Adrenal gland (tissue), 12 donors: ENCODE measurements around the gene JPH2. TPM values are rescaled to one million over a fixed set of nuclear protein-coding genes. Genes with fewer than 3 reads are reported as not detected.

Source experiments
- DNase-seq, 7 donors: peaks; one replicate each; pipeline ENCODE4 v3.0.0-alpha.2; 2019 to 2020
- H3K27ac ChIP-seq, 5 donors: fragments of 200-600 bp; sonication (generic) in 4 of 5; 1 replicate in 3 of 5; 2 replicates in 2 of 5; pipeline versions ENCODE4 v1.5.1 to v1.8.0; 2016 to 2020; ENCODE audit warnings: mild to moderate bottlenecking in 1 of 5
- H3K27me3 ChIP-seq: fragments of 200-600 bp; 2 replicates; pipeline ENCODE4 v1.8.0; 2021
- H3K36me3 ChIP-seq, 2 donors: fragments of 200-600 bp; replicated peaks in 1 of 2; 1 replicate in 1 of 2; 2 replicates in 1 of 2; pipeline versions ENCODE4 v1.5.1 to v1.8.0; 2018 to 2022
- H3K4me1 ChIP-seq, 2 donors: fragments of 200-600 bp; replicated peaks in 1 of 2; 1 replicate in 1 of 2; 2 replicates in 1 of 2; pipeline versions ENCODE4 v1.5.1 to v1.8.0; 2018 to 2021
- H3K4me3 ChIP-seq, 4 donors: fragments of 200-600 bp; sonication (generic) in 3 of 4; one replicate each; pipeline ENCODE4 v1.5.1; 2016 to 2018
- H3K9me3 ChIP-seq, 3 donors: fragments of 200-600 bp; sonication (generic) in 1 of 3; replicated peaks in 1 of 3; 1 replicate in 2 of 3; 2 replicates in 1 of 3; pipeline versions ENCODE4 v1.5.1 to v1.8.0; 2016 to 2021
- CTCF ChIP-seq, 6 experiments: fragments of 450-650 bp in 4 of 6; fragments of 200-600 bp in 2 of 6; sonication (generic) in 1 of 6; IDR thresholded peaks; 1 replicate in 5 of 6; 2 replicates in 1 of 6; pipeline versions ENCODE4 v1.5.1 to v1.8.0; 2016 to 2021; ENCODE audit warnings: antibody characterized with exemption in 6 of 6, mild to moderate bottlenecking in 2 of 6, moderate library complexity in 1 of 6
- POLR2A ChIP-seq, 2 donors: fragments of 450-650 bp; IDR thresholded peaks; one replicate each; pipeline ENCODE4 v1.6.1; 2017; ENCODE audit warnings: antibody characterized with exemption in 2 of 2, mild to moderate bottlenecking in 2 of 2, moderate library complexity in 1 of 2
- WGBS, 4 donors: extraction: QIAGEN DNeasy Blood & Tissue Kit in 2 of 4; methylation state at CpG; one replicate each; pipeline versions ENCODE4 v1.1.5 to v1.1.7; 2013 to 2017; 5-methylcytosine and 5-hydroxymethylcytosine counted together
- intact Hi-C, 2 donors: fragments of 100-400 bp; cut with DNase I; formaldehyde crosslinking; loops; one replicate each; pipeline versions ENCODE4 v1.14.1 to v1.15.0; 2022 to 2023
- polyA plus RNA-seq, 3 donors: library from polyadenylated mRNA; stranded (reverse); fragments of 200-250 nt in 2 of 3; fragments of 350-450 nt in 1 of 3; fragmentation: Illumina TruSeq in 1 of 3; extraction: RNeasy Lipid Tissue Mini Kit (QIAGEN cat#74804) in 1 of 3; gene quantifications; one replicate each; pipeline ENCODE4 v1.2.3, GENCODE V29; 2013 to 2014
- total RNA-seq, 9 donors: library from RNA; depleted of rRNA in 4 of 9; stranded (reverse); fragments of >200 nt in 4 of 9; fragments of 120-200 nt in 1 of 9; fragmentation: NEBNext Ultra II Directional in 1 of 9; extraction: Animal tissue kit (Norgen Biotek cat#: 25700) in 1 of 9; gene quantifications; one replicate each; pipeline versions ENCODE4 v1.1.0 to v1.2.4, GENCODE V29; 2013 to 2023
- donor health status: healthy with polysubstance abuse.
- donor health status: Bipolar disorder and iron deficiency.
- donor health status: DM: yes; HTN: yes; CAD: no.
- donor health status: DM: no; HTN: no; CAD: no.
- donor health status: DM: no; HTN: no; CAD: no.
- donor health status: DM: yes; HTN: yes; CAD: no.

The JPH2 gene
- total and polyA plus RNA-seq, 12 donors: 0.59 to 13.0 (median 3.4) TPM

DNA sequence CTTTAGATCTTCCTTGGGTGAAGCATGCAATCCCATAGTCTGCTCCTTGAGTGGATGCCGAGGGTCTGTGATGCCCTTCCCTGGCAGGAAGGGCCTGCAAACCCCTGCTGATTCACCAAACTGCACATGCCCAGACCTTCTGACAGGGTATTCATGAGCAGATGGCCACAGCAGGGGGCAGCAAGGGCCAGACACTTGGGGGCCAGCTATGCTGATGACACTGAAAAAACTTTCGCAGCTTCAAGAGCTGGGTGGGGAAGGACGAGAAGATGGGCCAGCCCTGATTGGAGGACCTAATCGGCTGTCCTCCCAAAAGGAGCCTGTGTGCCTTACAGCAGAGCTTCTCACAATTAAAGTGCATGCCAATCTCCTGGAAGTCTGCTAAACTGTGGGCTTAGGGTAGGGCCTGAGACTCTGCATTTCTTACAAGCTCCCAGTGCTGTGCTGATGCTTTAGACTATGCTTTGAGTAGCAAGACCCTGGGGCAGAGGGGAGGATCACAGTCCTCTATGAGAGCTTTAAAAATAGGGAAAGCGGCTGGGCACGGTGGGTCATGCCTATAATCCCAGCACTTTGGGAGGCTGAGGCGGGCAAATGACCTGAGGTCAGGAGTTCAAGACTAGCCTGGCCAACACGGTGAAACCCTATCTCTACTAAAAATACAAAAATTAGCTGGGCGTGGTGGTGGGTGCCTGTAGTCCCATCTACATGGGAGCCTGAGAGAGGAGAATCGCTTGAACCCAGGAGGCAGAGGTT, 44.9 kb upstream of the JPH2 start:
- no peak for DNase-seq

DNA sequence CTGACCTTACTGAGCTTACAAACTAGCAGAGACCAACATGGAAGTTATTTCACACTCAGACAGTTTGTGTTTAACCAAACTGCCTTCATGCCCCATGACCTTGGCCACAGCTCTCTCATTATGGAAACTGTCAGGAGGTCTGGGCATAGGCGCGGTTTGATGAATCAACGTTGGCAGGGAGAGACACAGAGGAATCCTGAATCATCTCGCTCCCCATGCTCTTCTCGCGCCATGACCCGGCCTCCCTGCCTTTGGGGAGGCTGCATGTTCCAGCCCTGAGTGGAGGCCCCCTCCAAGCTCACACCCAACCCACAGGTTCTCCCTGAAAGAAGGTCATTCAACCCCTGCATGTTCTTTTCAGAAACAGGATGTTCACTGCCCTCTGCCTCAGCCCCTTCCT, 44.2 kb upstream of the JPH2 start:
- no peaks in the 10 kb centered on the region for H3K4me1 ChIP-seq
- intact Hi-C loops: no loop called here
- peak in 3 of 7 donors; percentile 32 to 72 (median 51) for DNase-seq
- H3K27ac ChIP-seq: no peak overlapping the region
- H3K9me3 ChIP-seq: no peaks in the 10 kb centered on the region
- H3K36me3 ChIP-seq: no peaks in the 10 kb centered on the region
- 53 to 78% (median 71%) methylated on average over 6 to 7 of the region's 7 CpGs for WGBS, 4 donors
- TF ChIP-seq CTCF (IDR thresholded peaks at IDR 0.05) (no peak), POLR2A (IDR thresholded peaks at IDR 0.05) (no peak)
- no peak overlapping the region for H3K4me3 ChIP-seq
- no peaks in the 10 kb centered on the region for H3K27me3 ChIP-seq

More for the DNA sequence above, 44.9 kb upstream of the JPH2 start:
- no peak overlapping the region for H3K4me3 ChIP-seq
- H3K27me3 ChIP-seq: no peaks in the 10 kb centered on the region
- intact Hi-C loops: no loop called here
- no peaks in the 10 kb centered on the region for H3K36me3 ChIP-seq
- H3K27ac ChIP-seq: no peak overlapping the region
- TF ChIP-seq POLR2A (IDR thresholded peaks at IDR 0.05) (no peak), CTCF (IDR thresholded peaks at IDR 0.05) (no peak)
- 76 to 82% (median 81%) methylated on average over 7 to 10 of the region's 10 CpGs for WGBS, 4 donors
- H3K9me3 ChIP-seq: no peaks in the 10 kb centered on the region
- H3K4me1 ChIP-seq: no peaks in the 10 kb centered on the region

DNA sequence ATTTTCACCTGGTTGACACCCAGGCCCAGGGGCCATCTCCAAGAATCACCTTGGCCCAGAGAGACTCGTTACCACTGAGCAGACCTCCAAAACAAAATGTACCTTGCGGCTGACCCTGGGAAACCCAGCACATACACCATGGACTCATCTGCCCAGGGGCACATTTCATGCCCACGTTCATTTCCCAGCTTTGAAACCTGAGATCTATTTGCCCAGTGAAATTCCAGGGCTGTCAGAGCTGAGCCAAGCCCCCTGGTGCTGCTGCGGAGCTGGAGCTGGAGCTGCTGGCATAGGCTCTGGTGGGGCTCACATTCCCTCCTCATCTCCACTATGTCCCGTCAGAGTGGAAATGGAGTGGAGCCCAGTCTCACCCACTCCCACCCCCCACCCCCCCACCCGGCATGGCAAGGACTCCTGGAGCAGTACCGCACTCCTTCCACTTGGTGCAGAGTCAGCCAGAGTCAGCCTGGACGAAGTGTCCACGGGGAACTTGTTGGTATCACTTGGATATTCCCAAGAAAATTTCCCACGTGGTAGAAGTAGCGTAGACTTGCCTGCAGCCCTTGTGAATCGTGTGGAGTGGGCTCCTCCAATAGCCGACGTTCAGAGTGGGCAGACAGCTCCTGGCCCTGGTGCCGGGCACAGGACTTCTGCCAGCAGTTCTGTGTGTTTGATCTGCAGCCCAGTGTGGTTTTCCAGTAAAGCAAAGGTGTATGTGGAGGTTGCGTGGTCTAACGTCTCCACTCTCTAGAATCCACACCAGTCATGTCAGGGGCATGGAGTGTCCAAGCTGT, 41.7 kb upstream of the JPH2 start:
- TF ChIP-seq POLR2A (IDR thresholded peaks at IDR 0.05) (no peak), CTCF (IDR thresholded peaks at IDR 0.05) (no peak)
- no peak overlapping the region for H3K27ac ChIP-seq
- H3K4me1 ChIP-seq: no peaks in the 10 kb centered on the region
- intact Hi-C loops: no loop called here
- no peak for DNase-seq
- no peak overlapping the region for H3K4me3 ChIP-seq
- H3K9me3 ChIP-seq: no peaks in the 10 kb centered on the region
- WGBS, 4 donors: 73 to 77% (median 75%) methylated on average over 17 of the region's 17 CpGs
- no peaks in the 10 kb centered on the region for H3K27me3 ChIP-seq
- no peaks in the 10 kb centered on the region for H3K36me3 ChIP-seq

- WGBS, 4 donors: 87 to 95% (median 92%) methylated on average over 5 of the region's 5 CpGs
- intact Hi-C loops: no loop called here
- Histone ChIP-seq H3K27me3 (no peaks in the 10 kb centered on the region), H3K27ac (no peak overlapping the region), H3K9me3 (no peaks in the 10 kb centered on the region), H3K36me3 (no peaks in the 10 kb centered on the region), H3K4me3 (no peak overlapping the region), H3K4me1 (no peaks in the 10 kb centered on the region)
- no peak for DNase-seq
- no peak for TF ChIP-seq CTCF (IDR thresholded peaks at IDR 0.05)
- TF ChIP-seq POLR2A (IDR thresholded peaks at IDR 0.05): no peak
Observed at GRCh38 chr20:44224637-44225036, 37.6 kb upstream of the JPH2 start.
